Measurements from ENCODE around the gene AQP12B. TPM values are rescaled to one million over a fixed set of nuclear protein-coding genes. Genes with fewer than 3 reads are reported as not detected.

Gene AQP12B
- total RNA-seq, 1 donor from 2014 or later: not detected

- H3K36me3 ChIP-seq (ENCODE audit: control insufficient read depth, insufficient read depth, low read length): no peaks in the 10 kb centered on the region
- FAIRE-seq (no peak), DNase-seq (ENCODE audit: low read depth) (no peak)
- H3K27me3 ChIP-seq (ENCODE audit: control insufficient read depth, insufficient read depth, low read length): peaks cover 11% of the 10 kb centered on the region
- H3K4me3 ChIP-seq (ENCODE audit: low read depth, low read length): no peak overlapping the region
- no peak for TF ChIP-seq CTCF (IDR thresholded peaks at IDR 0.05; ENCODE audit: insufficient read depth, low read length, severe bottlenecking)
Observed at GRCh38 chr2:240650254-240650965, 32.3 kb downstream of the AQP12B start.

- no peak for FAIRE-seq
- peaks cover 11% of the 10 kb centered on the region for H3K27me3 ChIP-seq (ENCODE audit: control insufficient read depth, insufficient read depth, low read length)
Observed at GRCh38 chr2:240649331-240649730, 33.4 kb downstream of the AQP12B start.

GRCh38 chr2:240648650-240649275, 33.9 kb downstream of the AQP12B start:
- Histone ChIP-seq H3K27me3 (ENCODE audit: control insufficient read depth, insufficient read depth, low read length) (peaks cover 11% of the 10 kb centered on the region), H3K36me3 (ENCODE audit: control insufficient read depth, insufficient read depth, low read length) (no peaks in the 10 kb centered on the region), H3K4me3 (ENCODE audit: low read depth, low read length) (no peak overlapping the region)
- peak; percentile 95 for FAIRE-seq
- no peak for TF ChIP-seq CTCF (IDR thresholded peaks at IDR 0.05; ENCODE audit: insufficient read depth, low read length, severe bottlenecking)
- DNase-seq (ENCODE audit: low read depth): no peak

More at GRCh38 chr2:240649331-240649730, 33.4 kb downstream of the AQP12B start:
- H3K4me3 ChIP-seq (ENCODE audit: low read depth, low read length): no peak overlapping the region
- no peaks in the 10 kb centered on the region for H3K36me3 ChIP-seq (ENCODE audit: control insufficient read depth, insufficient read depth, low read length)
- TF ChIP-seq CTCF (IDR thresholded peaks at IDR 0.05; ENCODE audit: insufficient read depth, low read length, severe bottlenecking): no peak
- DNase-seq (ENCODE audit: low read depth): no peak

- Histone ChIP-seq H3K27me3 (ENCODE audit: control insufficient read depth, insufficient read depth, low read length) (peaks cover 11% of the 10 kb centered on the region), H3K36me3 (ENCODE audit: control insufficient read depth, insufficient read depth, low read length) (no peaks in the 10 kb centered on the region), H3K4me3 (ENCODE audit: low read depth, low read length) (no peak overlapping the region)
- FAIRE-seq (no peak), DNase-seq (ENCODE audit: low read depth) (no peak)
- TF ChIP-seq CTCF (IDR thresholded peaks at IDR 0.05; ENCODE audit: insufficient read depth, low read length, severe bottlenecking): no peak
Observed at GRCh38 chr2:240648155-240648649, 34.5 kb downstream of the AQP12B start.

GRCh38 chr2:240647503-240648154, 35.1 kb downstream of the AQP12B start:
- no peak for DNase-seq (ENCODE audit: low read depth)

More at GRCh38 chr2:240647503-240648154, 35.1 kb downstream of the AQP12B start:
- H3K36me3 ChIP-seq (ENCODE audit: control insufficient read depth, insufficient read depth, low read length): no peaks in the 10 kb centered on the region
- no peak for TF ChIP-seq CTCF (IDR thresholded peaks at IDR 0.05; ENCODE audit: insufficient read depth, low read length, severe bottlenecking)
- H3K4me3 ChIP-seq (ENCODE audit: low read depth, low read length): no peak overlapping the region
- FAIRE-seq: peak; percentile 43
- H3K27me3 ChIP-seq (ENCODE audit: control insufficient read depth, insufficient read depth, low read length): peaks cover 11% of the 10 kb centered on the region

Measured in bronchial epithelial cell (primary cell).